Breast epithelium (tissue), 3 donors: ENCODE measurements around the gene CARS1.

ENCODE experiments used
- CTCF ChIP-seq, 3 donors: fragments of 450-650 bp; IDR thresholded peaks; one replicate each; pipeline ENCODE4 v1.5.1; 2016 to 2017; ENCODE audit warnings: antibody characterized with exemption in 3 of 3, mild to moderate bottlenecking in 3 of 3, moderate library complexity in 3 of 3
- POLR2AphosphoS5 ChIP-seq, 3 donors: sonication (generic); formaldehyde crosslinking; IDR thresholded peaks; one replicate each; pipeline ENCODE4 v1.6.1; 2017; ENCODE audit warnings: antibody characterized with exemption in 3 of 3

DNA sequence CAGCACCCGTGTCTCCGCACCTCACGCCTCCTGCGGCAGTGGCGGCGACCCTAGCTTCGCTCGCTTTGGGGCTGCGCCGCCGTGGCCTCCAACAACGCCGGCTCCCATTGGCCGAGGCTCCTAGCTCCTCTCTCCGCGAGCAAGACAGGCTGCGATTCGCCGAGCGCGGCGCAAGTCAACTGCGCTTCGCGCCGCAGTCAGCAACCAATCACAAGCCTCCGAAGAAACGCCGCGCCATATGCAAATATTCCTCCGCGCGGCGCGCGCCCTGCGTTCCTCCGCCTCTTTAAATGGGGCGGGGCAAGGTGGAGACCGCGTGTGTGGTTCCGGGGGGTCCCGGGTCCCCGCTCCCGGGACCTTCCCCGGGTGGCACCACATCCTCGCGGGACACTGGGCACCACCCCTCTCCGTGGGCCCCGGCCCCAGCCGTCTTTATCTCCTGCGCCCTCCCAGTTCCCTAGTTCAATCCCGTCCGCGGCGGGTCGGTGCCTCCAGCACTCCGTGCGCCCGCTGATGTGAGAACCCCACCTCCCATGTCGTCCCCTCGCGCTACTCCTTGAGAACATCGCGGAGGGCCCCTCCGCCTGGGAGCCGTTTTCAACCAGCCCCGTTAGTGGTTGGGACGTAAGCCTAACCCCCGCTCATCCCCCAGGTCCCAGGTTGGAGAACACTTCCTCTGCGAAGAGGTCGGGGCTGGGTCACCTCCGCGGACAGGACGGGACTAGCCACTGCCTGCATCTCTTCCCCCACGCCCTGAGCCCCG, 64.8 kb downstream of the CARS1 start, which contains the start of gene NAP1L4:
- TF ChIP-seq CTCF (IDR thresholded peaks at IDR 0.05) = no peak
- peak; percentile 35 to 91 (median 38) for TF ChIP-seq POLR2AphosphoS5 (IDR thresholded peaks at IDR 0.05)
